AG09309 (cell line): Measurements from ENCODE around the gene ABLIM1.

Source experiments
- DNase-seq: peaks from one replicate; pipeline ENCODE4 v3.0.0-alpha.2; 2010; ENCODE audit warnings: low read depth
- H3K4me3 ChIP-seq: 2 replicates; pipeline ENCODE4 v1.5.1; 2011; ENCODE audit warnings: mild to moderate bottlenecking, low read depth, low read length, moderate library complexity; ENCODE audit not compliant: control insufficient read depth
- TF ChIP-seq, protein P1 (sequence below): IDR thresholded peaks from 2 replicates; pipeline ENCODE4 v1.5.1; 2011; ENCODE audit warnings: mild to moderate bottlenecking, low read depth, low read length, inconsistent platforms; ENCODE audit not compliant: insufficient read depth, control insufficient read depth; ENCODE audit errors: missing control alignments

Gene ABLIM1

GRCh38 chr10:114394531-114394930 lies 263.5 kb downstream of the ABLIM1 start:
- DNase-seq, result no peak
- no peak overlapping the region for H3K4me3 ChIP-seq
- TF ChIP-seq, protein P1, sequence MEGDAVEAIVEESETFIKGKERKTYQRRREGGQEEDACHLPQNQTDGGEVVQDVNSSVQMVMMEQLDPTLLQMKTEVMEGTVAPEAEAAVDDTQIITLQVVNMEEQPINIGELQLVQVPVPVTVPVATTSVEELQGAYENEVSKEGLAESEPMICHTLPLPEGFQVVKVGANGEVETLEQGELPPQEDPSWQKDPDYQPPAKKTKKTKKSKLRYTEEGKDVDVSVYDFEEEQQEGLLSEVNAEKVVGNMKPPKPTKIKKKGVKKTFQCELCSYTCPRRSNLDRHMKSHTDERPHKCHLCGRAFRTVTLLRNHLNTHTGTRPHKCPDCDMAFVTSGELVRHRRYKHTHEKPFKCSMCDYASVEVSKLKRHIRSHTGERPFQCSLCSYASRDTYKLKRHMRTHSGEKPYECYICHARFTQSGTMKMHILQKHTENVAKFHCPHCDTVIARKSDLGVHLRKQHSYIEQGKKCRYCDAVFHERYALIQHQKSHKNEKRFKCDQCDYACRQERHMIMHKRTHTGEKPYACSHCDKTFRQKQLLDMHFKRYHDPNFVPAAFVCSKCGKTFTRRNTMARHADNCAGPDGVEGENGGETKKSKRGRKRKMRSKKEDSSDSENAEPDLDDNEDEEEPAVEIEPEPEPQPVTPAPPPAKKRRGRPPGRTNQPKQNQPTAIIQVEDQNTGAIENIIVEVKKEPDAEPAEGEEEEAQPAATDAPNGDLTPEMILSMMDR, result no peak

DNA sequence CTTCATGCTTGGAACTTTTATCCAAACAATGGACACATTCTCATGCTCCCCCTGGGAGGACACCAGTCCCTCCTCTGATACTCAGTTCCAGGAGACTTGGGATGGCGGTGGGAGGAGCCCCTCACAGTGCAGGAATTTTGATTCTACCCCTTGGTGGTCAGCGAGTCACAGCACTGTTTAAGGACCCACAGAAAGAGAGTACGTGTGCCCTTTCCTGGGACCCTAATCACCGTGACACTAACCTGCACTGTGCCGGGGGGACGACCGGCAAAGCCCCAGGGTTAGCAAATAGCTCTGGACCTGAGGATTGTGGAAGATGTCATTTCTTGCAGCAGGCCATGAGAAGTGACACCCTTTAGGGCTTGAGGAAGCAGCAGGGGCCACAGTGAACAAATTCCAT lies 264.2 kb downstream of the ABLIM1 start:
- no peak for DNase-seq
- TF ChIP-seq, protein P1, result no peak
- H3K4me3 ChIP-seq, result no peak overlapping the region

DNA sequence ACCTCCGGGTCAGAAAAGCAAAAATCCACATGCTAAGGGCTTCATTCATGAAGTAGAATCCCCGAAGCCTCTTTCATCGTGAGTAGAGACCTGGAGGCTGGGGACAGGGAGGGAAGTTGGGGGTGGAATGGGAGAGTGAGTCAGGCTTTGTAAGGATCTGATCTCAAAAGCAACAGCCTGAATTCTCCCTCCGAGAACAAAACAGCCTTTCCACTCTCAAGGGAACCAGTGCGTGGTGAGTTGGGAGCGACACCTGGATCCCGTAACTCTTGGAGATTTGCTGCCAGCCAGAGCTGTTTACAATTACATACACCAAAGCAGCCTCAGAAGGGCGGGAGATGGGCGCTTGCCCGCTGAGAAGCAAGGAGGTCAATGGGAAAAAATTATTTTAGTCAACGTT lies 264.6 kb downstream of the ABLIM1 start:
- TF ChIP-seq, protein P1, result no peak
- DNase-seq, result no peak
- H3K4me3 ChIP-seq, result no peak overlapping the region

GRCh38 chr10:114392112-114392835 lies 265.8 kb downstream of the ABLIM1 start:
- TF ChIP-seq, protein P1, result no peak
- no peak overlapping the region for H3K4me3 ChIP-seq
- DNase-seq, result no peak

GRCh38 chr10:114391599-114391998 lies 266.5 kb downstream of the ABLIM1 start:
- DNase-seq, result no peak
- TF ChIP-seq, protein P1, result no peak

DNA sequence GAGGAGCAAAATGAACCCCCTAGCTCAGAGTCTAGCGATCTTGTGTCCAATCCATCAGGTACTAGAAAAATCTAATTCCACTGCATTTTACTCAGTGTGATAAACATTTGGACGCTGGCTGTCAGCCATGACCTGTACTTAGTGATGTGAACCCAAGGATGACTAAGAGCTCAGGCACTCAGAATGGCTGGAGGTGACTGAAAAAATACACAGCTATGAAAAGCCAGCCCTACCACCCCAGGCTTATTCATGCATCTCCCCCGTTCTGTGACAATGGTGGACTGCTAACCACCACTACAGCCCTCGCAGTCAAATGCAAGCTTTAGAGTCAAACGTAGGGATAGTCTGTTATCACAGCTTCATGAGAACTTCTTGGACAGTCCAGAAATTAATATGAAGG lies 268.6 kb downstream of the ABLIM1 start:
- TF ChIP-seq, protein P1, result no peak
- DNase-seq, result no peak
- no peak overlapping the region for H3K4me3 ChIP-seq

More at GRCh38 chr10:114391599-114391998, 266.5 kb downstream of the ABLIM1 start:
- H3K4me3 ChIP-seq, result no peak overlapping the region
